G401.6 (cell line): Measurements from ENCODE around the gene MED19.
"Not testable (repeated sequence)": the region's sequence is repeated elsewhere in the genome, so short reads cannot be mapped to it uniquely, and the experiment has no call there.

Experiments used
- FAIRE-seq: peaks from 2 replicates; lab custom pipeline; 2012; peaks lifted over from hg19 to GRCh38; lab: Jason Lieb, UNC

MED19 gene

DNA sequence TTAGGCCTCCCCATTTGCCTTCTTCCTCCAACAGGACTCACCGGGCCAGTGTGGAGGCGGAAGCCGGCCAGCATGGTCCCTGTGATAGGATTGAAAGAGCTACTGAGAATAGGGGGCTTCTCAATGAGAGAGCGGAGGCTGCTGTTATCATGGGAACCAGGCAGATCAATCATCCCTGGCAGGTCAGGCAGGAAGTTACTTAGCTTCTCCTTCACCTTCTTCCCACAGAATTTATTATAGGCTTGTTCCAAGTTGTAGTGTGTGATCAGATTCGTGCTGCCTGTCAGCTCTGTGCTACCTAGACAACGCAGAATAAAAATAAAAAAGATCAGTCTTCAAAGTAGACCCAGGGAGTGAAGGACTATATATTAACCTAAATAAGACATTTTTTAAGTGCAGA, 7.1 kb downstream of the MED19 start:
- no peak for FAIRE-seq

DNA sequence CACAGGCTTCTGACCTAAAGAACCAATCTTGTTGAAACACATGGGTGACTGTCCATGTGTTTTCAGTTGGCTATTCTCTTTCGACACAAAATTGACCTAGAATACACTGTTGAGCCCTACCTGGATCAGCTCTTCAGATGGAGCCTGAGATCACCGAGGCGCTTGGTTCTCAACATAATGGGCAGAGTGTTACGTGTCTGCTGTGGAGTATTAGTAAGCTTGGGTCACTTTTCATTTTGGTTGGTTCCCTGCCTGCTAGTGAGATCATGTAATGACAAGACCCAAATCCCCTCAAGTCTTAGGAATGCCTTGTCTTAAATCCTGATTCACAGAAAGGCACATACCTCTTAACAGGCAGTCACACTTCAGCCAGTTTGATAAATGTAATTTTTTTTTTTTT, 8.7 kb downstream of the MED19 start:
- FAIRE-seq: no peak

DNA sequence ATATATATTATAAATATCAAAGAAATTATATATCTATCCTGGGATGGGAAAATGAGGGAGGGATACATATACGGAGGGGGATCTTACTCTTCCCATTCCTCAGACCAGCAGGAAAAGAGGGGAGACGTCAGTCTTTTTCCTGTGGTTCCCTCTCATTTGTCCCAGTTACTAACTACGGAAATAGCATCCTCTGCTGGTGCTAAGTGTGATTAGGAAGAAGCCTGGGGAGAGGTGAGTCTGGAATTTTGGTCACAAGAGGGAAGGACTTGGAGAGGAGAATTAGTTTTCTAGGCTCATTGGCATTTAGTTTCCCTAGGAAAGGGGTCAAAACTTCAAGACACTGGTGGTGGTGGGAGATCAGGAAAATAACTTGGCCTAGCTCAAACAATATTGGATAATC, 11.6 kb downstream of the MED19 start:
- FAIRE-seq: no peak

DNA sequence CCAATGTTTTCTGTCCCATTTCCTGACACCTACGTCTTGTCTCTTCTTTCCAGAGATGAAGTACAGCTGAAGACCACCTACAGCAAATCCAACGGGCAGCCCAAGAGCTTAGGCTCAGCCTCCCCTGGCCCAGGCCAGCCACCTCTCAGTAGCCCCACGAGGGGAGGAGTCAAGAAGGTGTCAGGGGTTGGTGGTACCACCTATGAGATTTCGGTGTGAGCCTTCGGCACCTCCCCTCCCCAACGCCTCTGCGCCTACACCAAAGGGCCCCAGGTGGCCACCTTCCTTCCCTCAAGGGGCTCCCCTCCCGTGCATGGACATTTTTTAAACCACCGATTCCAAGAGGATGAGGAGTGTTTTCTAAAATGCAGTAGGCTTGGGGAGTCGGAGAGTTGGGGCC, 12.2 kb downstream of the MED19 start:
- FAIRE-seq: no peak

DNA sequence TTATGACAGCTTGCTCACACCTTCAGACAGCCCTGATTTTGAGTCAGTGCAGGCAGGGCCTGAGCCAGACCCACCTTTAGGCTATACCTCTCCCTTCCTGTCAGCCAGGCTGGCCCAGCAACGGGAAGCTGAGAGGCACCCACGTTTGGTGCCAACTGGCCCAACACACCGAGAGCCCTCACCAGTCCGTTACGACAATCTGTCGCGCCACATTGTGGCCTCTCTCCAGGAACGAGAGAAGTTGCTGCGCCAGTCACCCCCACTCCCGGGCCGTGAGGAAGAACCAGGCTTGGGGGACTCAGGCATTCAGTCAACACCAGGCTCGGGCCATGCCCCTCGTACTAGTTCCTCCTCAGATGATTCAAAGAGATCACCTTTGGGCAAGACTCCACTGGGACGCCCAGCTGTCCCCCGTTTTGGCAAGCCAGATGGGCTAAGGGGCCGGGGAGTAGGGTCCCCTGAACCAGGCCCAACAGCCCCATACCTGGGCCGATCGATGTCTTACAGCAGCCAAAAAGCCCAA, 13.1 kb downstream of the MED19 start:
- FAIRE-seq: no peak

DNA sequence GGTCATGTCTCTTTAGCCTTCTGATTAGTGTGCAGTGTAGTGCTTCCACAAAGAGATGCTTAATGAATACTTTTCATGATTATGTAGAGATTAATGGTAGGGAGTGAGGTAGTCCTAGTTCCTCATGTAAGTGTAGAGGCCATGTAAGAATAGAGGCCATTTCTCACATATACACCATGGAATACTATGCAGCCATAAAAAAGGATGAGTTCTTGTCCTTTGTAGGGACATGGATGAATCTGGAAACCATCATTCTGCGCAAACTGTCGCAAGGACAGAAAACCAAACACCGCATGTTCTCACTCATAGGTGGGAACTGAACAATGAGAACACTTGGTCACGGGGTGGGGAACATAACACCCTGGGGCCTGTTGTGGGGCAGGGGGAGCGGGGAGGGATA, 21.5 kb downstream of the MED19 start:
- FAIRE-seq: not testable (repeated sequence)

DNA sequence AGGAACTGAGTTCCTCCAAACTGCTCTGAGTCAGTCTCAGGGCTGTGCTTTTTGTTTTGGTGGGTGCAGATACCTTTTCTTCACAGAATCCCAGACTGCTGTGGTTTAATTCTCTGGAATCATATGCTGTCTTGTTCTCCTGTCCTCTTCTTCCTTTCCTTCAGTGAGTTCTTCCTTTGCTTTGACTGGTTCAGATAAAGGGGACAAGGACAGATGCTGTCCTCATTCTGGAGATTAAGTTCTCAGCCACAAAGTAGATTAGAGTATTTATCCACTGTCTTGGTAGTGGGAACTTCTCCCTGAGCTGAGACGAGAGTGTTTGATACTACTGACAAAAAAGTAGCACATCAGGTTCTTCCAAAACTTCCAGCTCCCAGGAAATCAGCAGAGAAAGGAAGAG, 30.8 kb downstream of the MED19 start:
- FAIRE-seq: no peak

DNA sequence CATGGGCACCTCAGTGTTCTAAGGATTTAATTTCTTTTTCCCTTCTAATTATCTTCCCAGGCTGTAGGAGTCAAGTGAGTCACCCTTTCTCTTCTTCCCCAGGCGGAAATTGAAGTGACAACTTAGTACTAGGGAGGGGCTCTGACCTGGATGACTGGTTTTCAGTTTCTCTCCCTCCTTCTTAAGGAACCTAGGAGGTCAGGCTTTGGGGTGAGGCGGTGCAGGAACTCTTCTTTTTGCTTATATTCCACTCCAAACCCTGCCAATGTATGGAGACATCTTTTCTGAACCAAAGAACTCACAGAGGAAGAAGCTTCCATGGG, 31.5 kb downstream of the MED19 start:
- FAIRE-seq: no peak

DNA sequence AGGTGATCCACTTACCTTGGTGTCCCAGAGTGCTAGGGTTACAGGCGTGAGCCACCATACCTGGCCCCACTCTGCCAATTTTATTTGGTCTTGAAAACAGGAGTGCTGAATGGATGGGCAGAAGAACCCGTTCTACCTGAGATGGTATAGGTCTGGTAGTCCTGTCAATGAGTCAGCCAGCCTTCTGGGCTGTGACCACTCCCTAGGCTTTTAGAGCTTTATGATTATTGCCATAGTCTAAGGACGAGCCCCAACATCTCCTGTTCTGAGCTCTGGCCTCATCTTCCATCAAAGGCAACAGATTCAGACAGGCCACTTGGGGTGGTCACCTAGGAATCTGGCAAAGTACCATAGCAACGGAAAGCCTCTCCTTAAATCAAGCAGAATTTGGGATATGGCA, 32.6 kb downstream of the MED19 start:
- FAIRE-seq: no peak

DNA sequence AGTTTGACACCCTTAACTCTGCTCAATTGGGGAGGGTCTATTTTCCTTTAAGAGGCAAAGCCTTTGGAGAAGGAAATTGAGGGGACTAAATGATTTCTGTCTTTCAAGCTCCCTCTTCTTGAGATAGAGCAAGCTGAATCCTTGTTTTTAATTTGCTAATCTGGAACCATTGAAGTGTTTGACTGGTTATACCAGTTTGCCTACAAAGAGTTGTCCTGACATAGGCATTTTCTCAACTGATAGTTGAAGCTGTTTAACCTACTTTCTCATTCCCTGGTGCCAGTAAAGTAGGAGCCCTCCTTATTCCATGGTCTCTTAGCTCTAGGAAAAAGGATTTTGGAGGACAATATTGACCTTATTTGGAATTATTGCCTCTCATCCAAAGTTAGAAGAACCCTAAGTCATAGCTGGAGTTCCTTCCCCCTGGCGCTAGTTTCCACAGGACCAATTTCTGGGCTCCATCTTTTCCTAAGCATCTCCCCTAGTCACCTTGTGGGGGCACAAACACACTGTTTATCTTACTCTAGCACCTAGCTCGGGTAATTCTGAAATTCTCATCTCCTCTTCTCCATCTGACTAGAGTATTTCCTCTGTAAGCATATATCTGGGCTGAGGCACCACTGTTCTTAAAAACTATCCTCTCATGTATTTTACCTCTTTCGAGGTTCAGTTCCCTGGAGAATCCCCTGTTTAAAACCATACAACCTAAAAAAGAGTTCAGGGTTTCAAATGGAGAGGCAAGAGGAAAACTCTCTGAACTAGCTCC, 36.7 kb downstream of the MED19 start:
- no peak for FAIRE-seq

DNA sequence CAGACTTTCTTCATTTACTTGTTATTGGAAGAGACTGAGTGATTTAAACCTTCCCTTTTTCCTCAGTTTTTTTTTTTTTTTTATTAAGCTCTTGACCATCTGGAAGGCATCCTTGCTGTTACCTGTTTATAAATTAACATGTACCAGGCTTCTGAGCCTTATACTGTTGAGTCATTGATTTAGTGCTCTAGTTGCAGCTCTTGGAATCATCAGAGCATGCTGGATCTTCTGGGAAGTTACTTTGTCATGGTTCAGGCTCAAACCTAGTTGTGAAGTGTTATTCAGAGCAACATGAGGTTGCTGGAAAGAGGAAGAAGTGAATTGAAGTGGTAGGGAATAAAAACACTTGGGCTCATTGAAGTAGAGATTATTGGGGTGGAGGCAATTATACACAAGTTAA, 37.8 kb downstream of the MED19 start:
- FAIRE-seq: no peak

DNA sequence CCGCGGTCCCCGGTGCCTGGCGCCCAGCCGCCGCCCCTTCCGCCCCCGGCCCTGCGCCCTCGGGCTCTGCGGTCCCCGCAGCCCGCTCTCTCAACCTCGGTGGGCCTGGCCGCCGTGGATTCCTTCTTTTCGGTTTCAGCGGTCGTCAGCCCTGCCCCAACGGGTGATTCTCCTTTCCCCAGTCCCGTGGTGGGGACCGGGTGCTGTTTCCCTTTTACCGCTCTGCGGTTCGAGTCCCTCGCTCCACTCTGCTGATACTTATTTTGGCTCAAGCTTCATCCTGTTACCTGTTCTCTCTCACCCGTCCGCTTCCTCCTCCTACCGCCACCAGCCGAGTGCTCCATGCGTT, 43.6 kb downstream of the MED19 start:
- no peak for FAIRE-seq

DNA sequence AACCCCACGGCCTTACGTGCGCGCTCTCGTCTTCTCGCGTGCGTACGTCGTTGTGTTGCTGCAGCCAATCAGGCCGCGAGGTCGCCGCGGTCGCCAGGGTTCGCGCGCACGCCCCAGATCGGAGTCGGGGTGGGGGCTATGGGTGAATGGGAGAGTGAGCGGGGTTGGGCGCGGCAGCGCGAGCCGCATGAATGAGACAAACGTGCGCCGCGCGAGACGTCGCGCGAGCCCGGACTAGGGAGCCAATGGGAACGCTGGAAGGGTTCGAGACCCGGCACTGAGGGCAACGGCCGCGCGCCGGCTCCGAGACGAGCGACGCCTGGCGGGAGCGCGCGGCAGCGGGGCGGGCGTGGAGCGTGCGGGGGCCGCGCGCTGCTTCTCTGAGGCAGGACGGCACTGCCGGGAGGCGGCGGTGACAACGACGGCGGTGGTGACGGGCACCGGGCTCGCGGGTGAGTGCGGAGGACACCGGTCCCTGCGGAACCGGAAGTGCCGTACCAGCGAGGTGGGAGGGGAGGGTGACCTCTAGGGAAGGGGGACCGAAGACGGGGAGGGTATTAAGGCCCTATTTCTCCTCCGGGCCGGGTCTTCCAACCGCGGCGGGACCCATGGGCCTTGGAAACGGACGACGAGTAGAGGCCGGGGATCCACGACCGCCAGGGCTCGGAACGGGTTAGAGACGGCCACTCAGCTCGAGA, 44.1 kb downstream of the MED19 start, which contains the start of gene ZDHHC5:
TSS of gene ZDHHC5 (plus strand) at position 379 of the 698 bp plus-strand sequence. CDS start 4,977 bp downstream, outside the sequence.
- FAIRE-seq: no peak

DNA sequence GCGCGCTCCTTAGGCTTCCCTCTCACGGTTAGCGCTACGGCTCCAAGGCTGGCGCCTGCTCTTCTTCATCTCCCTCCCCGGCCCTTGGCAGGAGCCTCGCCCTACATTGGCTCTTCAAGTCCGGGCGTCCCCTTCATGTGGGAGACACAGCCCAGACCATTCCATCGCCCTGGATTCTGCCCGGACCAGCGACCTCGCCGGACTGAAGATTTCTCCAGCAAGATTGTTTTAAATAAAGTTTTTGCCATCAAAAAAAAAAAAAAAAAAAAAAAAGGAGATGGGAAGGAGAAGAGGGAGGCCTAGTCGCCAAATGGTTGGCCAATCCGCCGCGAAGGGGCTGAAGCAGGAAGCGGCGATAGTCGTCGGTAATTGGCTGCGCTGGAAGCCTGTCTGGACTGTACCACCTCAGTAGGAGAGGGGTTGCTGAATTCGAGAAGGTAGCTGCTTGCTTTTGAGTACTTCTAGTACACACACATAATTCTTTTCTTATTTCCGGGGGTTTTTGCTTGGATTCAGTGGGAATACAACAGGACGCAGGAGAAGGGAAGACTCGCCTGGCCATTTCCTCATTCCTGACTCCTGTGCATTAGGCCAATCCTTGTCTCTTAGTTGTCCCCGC, 44.8 kb downstream of the MED19 start:
- peak; percentile 97 for FAIRE-seq

DNA sequence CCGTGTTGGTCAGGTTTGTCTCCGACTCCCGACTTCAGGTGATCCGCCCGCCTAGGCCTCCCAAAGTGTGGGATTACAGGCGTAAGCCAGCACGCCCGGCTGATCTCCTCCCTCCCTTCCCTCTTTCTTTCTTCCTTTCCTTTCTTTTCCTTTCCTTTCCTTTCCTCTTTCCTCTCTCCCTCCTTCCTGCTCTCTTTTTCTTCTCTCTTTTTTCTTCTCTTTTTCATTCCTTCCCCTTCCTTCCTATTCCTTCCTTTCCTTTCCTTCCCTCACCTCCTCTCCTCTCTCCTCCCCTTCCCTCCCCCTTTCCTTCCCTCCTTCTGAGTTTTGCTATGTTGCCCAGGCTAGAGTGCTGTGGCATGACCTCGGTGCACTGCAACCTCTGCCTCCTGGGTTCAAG, 48.0 kb downstream of the MED19 start:
- no peak for FAIRE-seq

DNA sequence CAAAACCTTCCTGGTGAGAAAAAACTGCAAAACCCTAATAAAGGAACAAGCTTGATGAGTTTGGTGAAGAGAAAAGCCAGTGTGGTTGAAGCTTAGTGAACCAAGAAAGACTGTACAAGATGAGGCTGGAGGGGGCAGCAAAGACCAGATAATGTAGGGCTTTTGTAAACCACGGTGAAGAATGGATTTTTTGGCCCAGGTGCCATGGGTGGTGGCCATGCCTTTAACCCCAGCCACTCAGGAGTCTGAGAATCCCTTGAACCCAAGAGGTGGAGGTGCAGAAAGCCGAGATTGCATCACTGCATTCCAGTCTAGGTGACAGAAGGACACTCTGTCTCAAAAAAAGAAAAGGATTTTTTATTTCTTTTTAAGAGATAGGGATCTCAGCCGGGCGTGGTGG, 49.1 kb downstream of the MED19 start:
- FAIRE-seq: no peak

DNA sequence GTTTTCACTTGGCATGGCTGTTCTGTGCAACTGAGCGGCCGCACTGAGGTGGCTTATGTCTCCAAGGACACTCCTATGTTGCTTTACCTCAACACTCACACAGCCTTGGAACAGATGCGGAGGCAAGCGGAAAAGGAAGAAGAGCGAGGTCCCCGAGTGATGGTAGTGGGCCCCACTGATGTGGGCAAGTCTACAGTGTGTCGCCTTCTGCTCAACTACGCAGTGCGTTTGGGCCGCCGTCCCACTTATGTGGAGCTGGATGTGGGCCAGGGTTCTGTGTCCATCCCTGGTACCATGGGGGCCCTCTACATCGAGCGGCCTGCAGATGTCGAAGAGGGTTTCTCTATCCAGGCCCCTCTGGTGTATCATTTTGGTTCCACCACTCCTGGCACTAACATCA, 52.3 kb downstream of the MED19 start:
- no peak for FAIRE-seq

DNA sequence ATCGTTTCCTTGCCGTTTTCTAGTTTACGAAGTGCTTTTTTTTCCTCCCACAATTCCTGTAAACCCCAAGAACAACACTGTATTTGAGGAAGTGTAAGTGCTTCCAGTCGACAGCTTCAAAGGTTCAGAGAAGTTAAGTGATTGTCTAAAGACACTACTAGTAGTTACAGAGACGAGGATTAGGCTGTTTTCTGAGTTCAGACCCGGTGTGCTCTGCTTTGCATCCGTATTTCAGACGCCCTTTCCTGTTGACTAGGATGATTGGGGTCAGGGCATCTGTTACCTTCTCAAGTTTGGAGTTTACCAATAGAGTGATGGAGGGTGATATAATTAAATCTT, 54.0 kb downstream of the MED19 start:
- FAIRE-seq: no peak

DNA sequence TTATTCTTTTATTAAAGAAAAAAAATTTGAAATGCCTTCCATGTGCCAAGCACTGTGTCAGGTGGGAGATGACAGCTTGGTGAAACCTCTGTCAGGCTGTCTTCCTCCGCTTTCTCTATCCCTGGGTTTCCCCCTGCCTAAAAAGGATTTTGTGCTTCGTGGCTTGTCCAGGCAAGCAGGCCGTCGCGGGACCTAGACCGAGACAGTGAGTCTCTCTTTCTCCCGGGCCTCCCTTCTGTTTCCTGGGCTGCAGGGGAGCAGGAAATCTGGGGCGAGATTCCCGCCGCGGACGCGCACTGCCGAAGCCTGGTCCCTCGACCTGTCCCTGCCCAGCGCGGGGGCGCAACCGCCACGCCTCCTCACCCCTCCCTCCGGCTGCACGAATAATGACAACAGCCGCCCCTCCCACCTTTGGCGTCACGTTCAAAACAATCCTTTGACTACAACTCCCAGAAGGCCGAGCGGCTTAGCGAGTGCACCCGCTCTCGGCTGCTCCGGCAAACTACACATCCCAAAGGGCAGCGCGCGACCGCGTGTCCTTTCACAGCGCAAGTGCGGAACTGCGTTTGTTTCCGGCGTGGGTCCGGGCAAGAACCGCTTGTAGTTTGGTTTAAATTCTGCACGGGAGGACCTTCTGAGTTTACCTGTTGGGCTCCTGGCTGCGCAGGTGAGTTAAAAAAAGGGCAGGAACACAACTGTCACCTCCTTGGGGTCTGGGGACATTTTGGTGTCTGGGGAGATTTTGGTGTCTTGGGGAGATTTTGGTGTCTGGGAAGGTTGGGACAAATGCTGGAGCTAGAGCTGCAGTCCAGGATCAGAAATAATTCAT, 54.6 kb downstream of the MED19 start, which contains the start of gene CLP1:
TSS of gene CLP1 (plus strand) at position 569 of the 829 bp plus-strand sequence. CDS start 1,715 bp downstream, outside the sequence.
- FAIRE-seq: peak; percentile 98

DNA sequence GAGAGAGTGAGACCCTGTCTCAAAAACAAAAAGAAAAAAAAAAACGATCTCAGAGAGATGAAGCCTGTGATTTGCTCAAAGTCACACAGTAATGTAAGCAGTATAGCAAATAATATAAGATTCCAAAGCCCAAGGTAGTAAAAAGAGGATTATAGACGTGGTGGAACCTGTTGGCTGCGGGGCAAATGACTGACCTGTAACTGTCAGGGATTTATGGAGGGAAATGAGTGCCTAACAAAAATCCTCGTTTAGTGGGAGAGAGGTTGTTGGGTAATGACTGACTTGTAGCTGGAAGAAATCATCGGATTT, 55.2 kb downstream of the MED19 start:
- FAIRE-seq: no peak
